ENCODE results near the gene SPEM2. TPM values are rescaled to one million over a fixed set of nuclear protein-coding genes. Genes with fewer than 3 reads are reported as not detected.

SPEM2 gene
- total and polyA plus RNA-seq, 2 of the 4 experiments (the other 2 are of a cell fraction), result not detected

DNA sequence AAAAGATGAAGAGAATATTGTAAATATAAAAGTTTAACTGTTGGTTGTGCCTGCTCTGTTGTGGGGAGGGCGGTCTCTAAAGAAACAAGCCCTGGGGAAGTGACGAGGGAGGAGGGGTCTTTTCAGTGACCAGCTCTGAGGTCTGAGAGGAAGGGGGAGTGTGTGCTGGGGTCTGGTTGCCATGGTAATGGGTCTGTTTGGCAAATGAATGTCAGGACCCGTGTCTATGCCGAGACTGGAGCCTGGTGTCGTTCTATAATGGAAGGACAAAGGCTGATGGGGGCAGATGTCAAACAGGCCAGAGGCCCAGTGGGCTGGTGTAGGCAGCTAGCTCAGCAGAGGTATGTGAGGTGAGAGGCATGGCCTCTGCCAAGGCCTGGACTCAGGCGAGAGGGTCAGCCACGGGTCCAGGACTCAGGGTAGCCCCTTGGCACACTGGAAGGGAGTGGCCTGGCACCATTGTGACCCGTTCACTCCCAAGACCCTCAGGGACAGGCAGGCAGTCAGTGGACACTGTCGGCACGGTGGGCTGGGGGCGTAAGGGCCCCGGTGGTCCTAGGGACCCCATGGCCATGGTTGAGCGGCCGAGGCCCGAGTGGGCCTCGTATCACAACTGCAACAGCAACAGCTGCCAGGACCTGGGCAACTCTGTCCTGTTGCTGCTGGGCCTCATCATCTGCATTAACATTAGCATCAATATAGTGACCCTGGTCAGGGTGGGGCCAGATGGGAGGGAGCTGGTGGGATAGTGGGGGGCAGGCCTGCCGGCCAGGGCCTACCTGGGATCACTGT lies 5.4 kb upstream of the SPEM2 start, which contains the start of gene SPEM1:
SPEM1 (plus strand) TSS at position 506 of the 792 bp plus-strand sequence; CDS start at position 567, 61 bp downstream.
- Histone ChIP-seq H2BK20ac (ENCODE audit: low read depth, low read length) (no peak within 1 kb of the TSS), H3K4ac (ENCODE audit: low read depth, low read length) (no peak within 1 kb of the TSS), H3K23ac (ENCODE audit: low read depth, low read length) (no peak within 1 kb of the TSS), H2AFZ (replicated peaks; ENCODE audit: low read length, poor library complexity) (no peak within 1 kb of the TSS), H2BK5ac (ENCODE audit: low read depth, low read length, poor library complexity, severe bottlenecking) (no peak within 1 kb of the TSS), H3K56ac (ENCODE audit: extremely low read depth, insufficient read depth, low read length) (no peak within 1 kb of the TSS), H3K9me3 (ENCODE audit: control insufficient read depth, insufficient read depth, low read length) (no peaks in the 10 kb centered on the region), H3K14ac (replicated peaks; ENCODE audit: low read depth, low read length) (no peak within 1 kb of the TSS), H4K20me1 (ENCODE audit: insufficient read depth, low read length) (peaks cover 7% of the 10 kb centered on the region; the same call in 1 of the 2 replicates), H2BK15ac (ENCODE audit: low read depth, low read length) (no peak within 1 kb of the TSS), H2AK5ac (ENCODE audit: low read depth, low read length) (no peak within 1 kb of the TSS), H4K91ac (ENCODE audit: insufficient read depth, low read depth, low read length) (no peak within 1 kb of the TSS), H3K9ac (ENCODE audit: low read depth, low read length) (no peak within 1 kb of the TSS), H4K5ac (ENCODE audit: low read depth, low read length) (no peak within 1 kb of the TSS), H3K4me2 (ENCODE audit: low read depth, low read length) (no peak within 1 kb of the TSS), H3K4me1 (ENCODE audit: control insufficient read depth, insufficient read depth, low read length) (no peaks in the 10 kb centered on the region), H3K36me3 (ENCODE audit: control insufficient read depth, insufficient read depth, low read length) (peaks cover 21% of the 10 kb centered on the region), H4K8ac (ENCODE audit: low read depth in 2 of 2, low read length in 2 of 2) (no peak within 1 kb of the TSS), H2AK9ac (replicated peaks; ENCODE audit: low read depth, low read length, poor library complexity) (peak within 1 kb of the TSS; percentile 42), H2BK120ac (ENCODE audit: low read depth, low read length) (no peak within 1 kb of the TSS), H3K27me3 (ENCODE audit: control insufficient read depth, insufficient read depth, low read length) (no peaks in the 10 kb centered on the region), H3K9me1 (ENCODE audit: insufficient read depth, low read length) (0 out of 2 replicates have a peak, but pooled peaks cover 6% of the 10 kb centered on the region), H3K4me3 (ENCODE audit: insufficient read depth, low read depth, low read length) (no peak within 1 kb of the TSS), H3K18ac (ENCODE audit: low read depth, low read length) (no peak within 1 kb of the TSS), H3K27ac (ENCODE audit: insufficient read depth, low read length) (no peak within 1 kb of the TSS), H3K79me1 (ENCODE audit: low read depth in 1 of 2, low read length in 2 of 2) (no peaks in the 10 kb centered on the region)
- DNase-seq, result no peak
- CTCF ChIA-PET, result interaction anchor here (0.5 kb wide), 1 partner anchor 111 kb away, joined by 7 read pairs; no protein-coding TSS in a partner anchor
- WGBS, 2 experiments (ENCODE audit: extremely low coverage in 2 of 2, insufficient read length in 1 of 2), result 33% methylated on average over 6 of the region's 17 CpGs; no CpG with 5 or more reads in 1 of the 2 experiments
- no TSS peak for BruUV-seq (replicated peaks)
- intact Hi-C loops (cut with micrococcal nuclease), result no loop called here
- in situ Hi-C loops (cut with MboI; ENCODE audit: low sequenced_read_pairs), result no loop called here
- dilution Hi-C loops (cut with HindIII; ENCODE audit: low sequenced_read_pairs, unreplicated experiment), result no loop called here
- POLR2A ChIA-PET (ENCODE audit: unreplicated experiment), result interaction anchor here (1.0 kb wide), 1 partner anchor 14 kb away, joined by 3 read pairs; no protein-coding TSS in a partner anchor
- ATAC-seq (ENCODE audit: low read depth), result no peak
- no peak for TF ChIP-seq BHLHE40 (IDR thresholded peaks at IDR 0.05; ENCODE audit: low read depth, low read length)
- no peak for TF ChIP-seq POLR2A (IDR thresholded peaks at IDR 0.05; ENCODE audit: low read depth, low read length)
- TF ChIP-seq MAZ (IDR thresholded peaks at IDR 0.05; ENCODE audit: borderline replicate concordance, low read depth, low read length), result no peak
- TF ChIP-seq, protein P1, sequence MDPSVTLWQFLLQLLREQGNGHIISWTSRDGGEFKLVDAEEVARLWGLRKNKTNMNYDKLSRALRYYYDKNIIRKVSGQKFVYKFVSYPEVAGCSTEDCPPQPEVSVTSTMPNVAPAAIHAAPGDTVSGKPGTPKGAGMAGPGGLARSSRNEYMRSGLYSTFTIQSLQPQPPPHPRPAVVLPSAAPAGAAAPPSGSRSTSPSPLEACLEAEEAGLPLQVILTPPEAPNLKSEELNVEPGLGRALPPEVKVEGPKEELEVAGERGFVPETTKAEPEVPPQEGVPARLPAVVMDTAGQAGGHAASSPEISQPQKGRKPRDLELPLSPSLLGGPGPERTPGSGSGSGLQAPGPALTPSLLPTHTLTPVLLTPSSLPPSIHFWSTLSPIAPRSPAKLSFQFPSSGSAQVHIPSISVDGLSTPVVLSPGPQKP (IDR thresholded peaks at IDR 0.05; ENCODE audit: borderline replicate concordance, low read depth, low read length), result no peak
- TF ChIP-seq MAFK (IDR thresholded peaks at IDR 0.05; ENCODE audit: low read depth, low read length), result no peak
- TF ChIP-seq FOS (IDR thresholded peaks at IDR 0.05; ENCODE audit: low read depth, low read length), result no peak
- TF ChIP-seq, protein P2, sequence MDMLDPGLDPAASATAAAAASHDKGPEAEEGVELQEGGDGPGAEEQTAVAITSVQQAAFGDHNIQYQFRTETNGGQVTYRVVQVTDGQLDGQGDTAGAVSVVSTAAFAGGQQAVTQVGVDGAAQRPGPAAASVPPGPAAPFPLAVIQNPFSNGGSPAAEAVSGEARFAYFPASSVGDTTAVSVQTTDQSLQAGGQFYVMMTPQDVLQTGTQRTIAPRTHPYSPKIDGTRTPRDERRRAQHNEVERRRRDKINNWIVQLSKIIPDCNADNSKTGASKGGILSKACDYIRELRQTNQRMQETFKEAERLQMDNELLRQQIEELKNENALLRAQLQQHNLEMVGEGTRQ (IDR thresholded peaks at IDR 0.05; ENCODE audit: low read depth, low read length), result no peak
- TF ChIP-seq, protein P3, sequence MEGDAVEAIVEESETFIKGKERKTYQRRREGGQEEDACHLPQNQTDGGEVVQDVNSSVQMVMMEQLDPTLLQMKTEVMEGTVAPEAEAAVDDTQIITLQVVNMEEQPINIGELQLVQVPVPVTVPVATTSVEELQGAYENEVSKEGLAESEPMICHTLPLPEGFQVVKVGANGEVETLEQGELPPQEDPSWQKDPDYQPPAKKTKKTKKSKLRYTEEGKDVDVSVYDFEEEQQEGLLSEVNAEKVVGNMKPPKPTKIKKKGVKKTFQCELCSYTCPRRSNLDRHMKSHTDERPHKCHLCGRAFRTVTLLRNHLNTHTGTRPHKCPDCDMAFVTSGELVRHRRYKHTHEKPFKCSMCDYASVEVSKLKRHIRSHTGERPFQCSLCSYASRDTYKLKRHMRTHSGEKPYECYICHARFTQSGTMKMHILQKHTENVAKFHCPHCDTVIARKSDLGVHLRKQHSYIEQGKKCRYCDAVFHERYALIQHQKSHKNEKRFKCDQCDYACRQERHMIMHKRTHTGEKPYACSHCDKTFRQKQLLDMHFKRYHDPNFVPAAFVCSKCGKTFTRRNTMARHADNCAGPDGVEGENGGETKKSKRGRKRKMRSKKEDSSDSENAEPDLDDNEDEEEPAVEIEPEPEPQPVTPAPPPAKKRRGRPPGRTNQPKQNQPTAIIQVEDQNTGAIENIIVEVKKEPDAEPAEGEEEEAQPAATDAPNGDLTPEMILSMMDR (conservative IDR thresholded peaks at IDR 0.05; ENCODE audit: low read depth, low read length), result no peak
- no peak for TF ChIP-seq CHD1 (IDR thresholded peaks at IDR 0.05; ENCODE audit: low read depth, low read length)
- no peak for TF ChIP-seq MXI1 (IDR thresholded peaks at IDR 0.05; ENCODE audit: borderline replicate concordance, low read depth, low read length)
- TF ChIP-seq SMC3 (IDR thresholded peaks at IDR 0.05; ENCODE audit: low read depth, low read length), result no peak
- TF ChIP-seq RCOR1 (IDR thresholded peaks at IDR 0.05; ENCODE audit: insufficient replicate concordance, low read length), result no peak
- TF ChIP-seq RFX5 (IDR thresholded peaks at IDR 0.05; ENCODE audit: low read depth, low read length), result no peak
- no peak for TF ChIP-seq CEBPB (IDR thresholded peaks at IDR 0.05; ENCODE audit: low read depth, low read length)
- no peak for TF ChIP-seq RAD21 (IDR thresholded peaks at IDR 0.05; ENCODE audit: low read length)
